Measurements from ENCODE around the gene TBX2. TPM values are rescaled to one million over a fixed set of nuclear protein-coding genes. Genes with fewer than 3 reads are reported as not detected.

Gene TBX2
- total and polyA plus RNA-seq, 2 of the 4 experiments (the other 2 are of a cell fraction), result 20.1 to 64.1 TPM

- Histone ChIP-seq H4K8ac (ENCODE audit: low read depth in 2 of 2, low read length in 2 of 2) (no peak overlapping the region), H3K4me1 (ENCODE audit: control insufficient read depth, insufficient read depth, low read length) (peaks cover 1% of the 10 kb centered on the region; the same call in 1 of the 2 replicates), H2BK120ac (ENCODE audit: low read depth, low read length) (no peak overlapping the region), H3K9me3 (ENCODE audit: control insufficient read depth, insufficient read depth, low read length) (no peaks in the 10 kb centered on the region; the same call in 1 of the 2 replicates), H3K4me2 (ENCODE audit: low read depth, low read length) (no peak overlapping the region), H2AK5ac (ENCODE audit: low read depth, low read length) (no peak overlapping the region), H3K27ac (ENCODE audit: insufficient read depth, low read length) (no peak overlapping the region), H4K20me1 (ENCODE audit: insufficient read depth, low read length) (no peaks in the 10 kb centered on the region), H2BK15ac (ENCODE audit: low read depth, low read length) (no peak overlapping the region), H3K9me1 (ENCODE audit: insufficient read depth, low read length) (peaks cover 4% of the 10 kb centered on the region; the same call in 1 of the 2 replicates), H2BK5ac (ENCODE audit: low read depth, low read length, poor library complexity, severe bottlenecking) (no peak overlapping the region), H4K91ac (ENCODE audit: insufficient read depth, low read depth, low read length) (no peak overlapping the region), H3K56ac (ENCODE audit: extremely low read depth, insufficient read depth, low read length) (no peak overlapping the region), H2AK9ac (replicated peaks; ENCODE audit: low read depth, low read length, poor library complexity) (no peak overlapping the region), H3K9ac (ENCODE audit: low read depth, low read length) (no peak overlapping the region), H2BK20ac (ENCODE audit: low read depth, low read length) (no peak overlapping the region), H3K18ac (ENCODE audit: low read depth, low read length) (no peak overlapping the region), H3K36me3 (ENCODE audit: control insufficient read depth, insufficient read depth, low read length) (no peaks in the 10 kb centered on the region), H4K5ac (ENCODE audit: low read depth, low read length) (no peak overlapping the region), H3K23ac (ENCODE audit: low read depth, low read length) (no peak overlapping the region), H3K27me3 (ENCODE audit: control insufficient read depth, insufficient read depth, low read length) (peaks cover 17% of the 10 kb centered on the region), H2AFZ (replicated peaks; ENCODE audit: low read length, poor library complexity) (no peak overlapping the region), H3K4me3 (ENCODE audit: insufficient read depth, low read depth, low read length) (no peak overlapping the region), H3K4ac (ENCODE audit: low read depth, low read length) (no peak overlapping the region), H3K79me1 (ENCODE audit: low read depth in 1 of 2, low read length in 2 of 2) (no peaks in the 10 kb centered on the region), H3K14ac (replicated peaks; ENCODE audit: low read depth, low read length) (no peak overlapping the region)
- dilution Hi-C loops (cut with HindIII; ENCODE audit: low sequenced_read_pairs, unreplicated experiment) (no loop called here), intact Hi-C loops (cut with micrococcal nuclease) (no loop called here), in situ Hi-C loops (cut with MboI; ENCODE audit: low sequenced_read_pairs) (loop anchor here (5.0 to 10.0 kb wide), 2 partner anchors 129 to 422 kb away; no protein-coding TSS in a partner anchor)
- CTCF ChIA-PET, result no interaction called here
- WGBS, 2 experiments (ENCODE audit: extremely low coverage in 2 of 2, insufficient read length in 1 of 2), result no CpG with 5 or more reads among the region's 2 CpGs
- TF ChIP-seq ELK1 (IDR thresholded peaks at IDR 0.05; ENCODE audit: borderline replicate concordance, low read depth, low read length) (no peak), CTCF (conservative IDR thresholded peaks at IDR 0.05; ENCODE audit: low read depth, low read length) (no peak), RAD21 (IDR thresholded peaks at IDR 0.05; ENCODE audit: low read length) (no peak), FOS (IDR thresholded peaks at IDR 0.05; ENCODE audit: low read depth, low read length) (no peak), NFE2L2 (IDR thresholded peaks at IDR 0.05; ENCODE audit: low read depth, low read length) (no peak), SMC3 (IDR thresholded peaks at IDR 0.05; ENCODE audit: low read depth, low read length) (no peak), BHLHE40 (IDR thresholded peaks at IDR 0.05; ENCODE audit: low read depth, low read length) (no peak), RFX5 (IDR thresholded peaks at IDR 0.05; ENCODE audit: low read depth, low read length) (no peak), POLR2A (IDR thresholded peaks at IDR 0.05; ENCODE audit: low read depth, low read length) (no peak)
- POLR2A ChIA-PET (ENCODE audit: unreplicated experiment), result no interaction called here
- BruUV-seq (replicated peaks), result no TSS peak
- ATAC-seq (ENCODE audit: low read depth), result no peak
- DNase-seq, result no peak
Observed at GRCh38 chr17:61422869-61423268, 23.2 kb downstream of the TBX2 start.
